BE2C (cell line): ENCODE data around the gene PGAP1.

Experiments
- DNase-seq: peaks from one replicate; pipeline ENCODE4 v3.0.0-alpha.2; 2020
- H3K27me3 ChIP-seq: fragments of 250-450 bp; sonication (Bioruptor Pico); 2 replicates; pipeline ENCODE4 v1.5.1; 2020; ENCODE audit warnings: mild to moderate bottlenecking
- H3K36me3 ChIP-seq: fragments of 250-450 bp; sonication (Bioruptor Pico); 2 replicates; pipeline ENCODE4 v1.5.1; 2020; ENCODE audit warnings: mild to moderate bottlenecking
- H3K4me1 ChIP-seq: fragments of 250-450 bp; sonication (Bioruptor Pico); 2 replicates; pipeline ENCODE4 v1.5.1; 2020
- H3K4me3 ChIP-seq: 2 replicates; pipeline ENCODE4 v1.5.1; 2011; ENCODE audit warnings: low read depth, low read length
- H3K9me3 ChIP-seq: fragments of 250-450 bp; sonication (Bioruptor Pico); 2 replicates; pipeline ENCODE4 v1.5.1; 2020
- CTCF ChIP-seq: IDR thresholded peaks from 2 replicates; pipeline ENCODE4 v1.5.1; 2012; ENCODE audit warnings: mild to moderate bottlenecking, low read depth, low read length

PGAP1 gene

GRCh38 chr2:196925768-196926561 is 542 bp downstream of the PGAP1 start:
- Histone ChIP-seq H3K27me3 (no peaks in the 10 kb centered on the region), H3K9me3 (no peaks in the 10 kb centered on the region)
- no peak for TF ChIP-seq CTCF

GRCh38 chr2:196925051-196925767 is 1.3 kb downstream of the PGAP1 start:
- peaks cover 3% of the 10 kb centered on the region for H3K4me1 ChIP-seq
- no peak for TF ChIP-seq CTCF
- no peaks in the 10 kb centered on the region for H3K27me3 ChIP-seq
- H3K4me3 ChIP-seq: peak overlapping the region; percentile 96
- no peaks in the 10 kb centered on the region for H3K36me3 ChIP-seq
- DNase-seq: peak; percentile 12
- no peaks in the 10 kb centered on the region for H3K9me3 ChIP-seq

More at GRCh38 chr2:196925768-196926561, 542 bp downstream of the PGAP1 start:
- peak; percentile 44 for DNase-seq
- H3K4me3 ChIP-seq: peak overlapping the region; percentile 96
- H3K36me3 ChIP-seq: no peaks in the 10 kb centered on the region
- peaks cover 3% of the 10 kb centered on the region for H3K4me1 ChIP-seq

GRCh38 chr2:196924051-196924450 is 2.5 kb downstream of the PGAP1 start:
- no peak for DNase-seq
- H3K36me3 ChIP-seq: peaks cover 8% of the 10 kb centered on the region
- TF ChIP-seq CTCF: no peak
- no peaks in the 10 kb centered on the region for H3K9me3 ChIP-seq
- H3K27me3 ChIP-seq: no peaks in the 10 kb centered on the region
- peak overlapping the region; percentile 96 for H3K4me3 ChIP-seq
- H3K4me1 ChIP-seq: peaks cover 3% of the 10 kb centered on the region

- TF ChIP-seq CTCF: no peak
- H3K36me3 ChIP-seq: peaks cover 55% of the 10 kb centered on the region
- no peaks in the 10 kb centered on the region for H3K27me3 ChIP-seq
- no peaks in the 10 kb centered on the region; the same call in 1 of the 2 replicates for H3K4me1 ChIP-seq
- no peaks in the 10 kb centered on the region for H3K9me3 ChIP-seq
- DNase-seq: no peak
- H3K4me3 ChIP-seq: no peak overlapping the region
Observed at GRCh38 chr2:196918927-196919326, 7.6 kb downstream of the PGAP1 start.

- Histone ChIP-seq H3K27me3 (no peaks in the 10 kb centered on the region), H3K36me3 (peaks cover 65% of the 10 kb centered on the region), H3K9me3 (no peaks in the 10 kb centered on the region), H3K4me3 (no peak overlapping the region), H3K4me1 (no peaks in the 10 kb centered on the region; the same call in 1 of the 2 replicates)
- no peak for TF ChIP-seq CTCF
- DNase-seq: no peak
Observed at GRCh38 chr2:196917802-196918201, 8.7 kb downstream of the PGAP1 start.
